ENCODE data around the gene PRDM5.

DNA sequence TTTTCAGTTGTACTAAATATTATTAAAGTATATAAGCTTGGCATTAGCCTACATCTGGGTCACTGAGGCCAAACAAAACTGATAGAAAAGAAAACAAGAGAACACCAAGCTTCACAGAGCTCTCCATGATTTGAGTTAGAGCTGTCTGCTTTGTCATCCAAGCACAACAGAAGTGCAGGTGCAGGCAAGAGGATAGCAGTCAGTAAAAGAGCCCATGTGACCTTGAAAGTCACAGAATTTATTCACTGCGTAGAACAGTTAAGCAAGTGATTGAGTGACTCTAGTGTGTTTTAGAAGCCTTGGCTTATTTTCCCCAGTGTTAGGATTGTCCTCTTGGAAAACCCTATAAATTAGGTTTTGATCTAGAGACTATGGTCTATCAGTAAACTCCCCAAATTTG is 49.4 kb upstream of the PRDM5 start:
- no peak for TF ChIP-seq POLR2AphosphoS5 (IDR thresholded peaks at IDR 0.05; ENCODE audit: low read depth, low read length)
- no peak for TF ChIP-seq ZNF75D (CRISPR knock-in tag; IDR thresholded peaks at IDR 0.05; ENCODE audit: borderline replicate concordance)
- TF ChIP-seq ZNF460 (CRISPR knock-in tag; IDR thresholded peaks at IDR 0.05; ENCODE audit: borderline replicate concordance): no peak
- TF ChIP-seq GATAD2A (CRISPR knock-in tag; IDR thresholded peaks at IDR 0.05): no peak
- no peak for TF ChIP-seq SMC3 (IDR thresholded peaks at IDR 0.05; ENCODE audit: low read length)
- no peak for TF ChIP-seq CBX2 (IDR thresholded peaks at IDR 0.05; ENCODE audit: low read depth, low read length)
- TF ChIP-seq CBX2 (CRISPR knock-in tag; IDR thresholded peaks at IDR 0.05; ENCODE audit: low read depth): no peak
- TF ChIP-seq FOXJ3 (CRISPR knock-in tag; IDR thresholded peaks at IDR 0.05; ENCODE audit: borderline replicate concordance): no peak
- TF ChIP-seq, protein P1, sequence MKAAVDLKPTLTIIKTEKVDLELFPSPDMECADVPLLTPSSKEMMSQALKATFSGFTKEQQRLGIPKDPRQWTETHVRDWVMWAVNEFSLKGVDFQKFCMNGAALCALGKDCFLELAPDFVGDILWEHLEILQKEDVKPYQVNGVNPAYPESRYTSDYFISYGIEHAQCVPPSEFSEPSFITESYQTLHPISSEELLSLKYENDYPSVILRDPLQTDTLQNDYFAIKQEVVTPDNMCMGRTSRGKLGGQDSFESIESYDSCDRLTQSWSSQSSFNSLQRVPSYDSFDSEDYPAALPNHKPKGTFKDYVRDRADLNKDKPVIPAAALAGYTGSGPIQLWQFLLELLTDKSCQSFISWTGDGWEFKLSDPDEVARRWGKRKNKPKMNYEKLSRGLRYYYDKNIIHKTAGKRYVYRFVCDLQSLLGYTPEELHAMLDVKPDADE (CRISPR knock-in tag; IDR thresholded peaks at IDR 0.05): no peak
- TF ChIP-seq ZNF784 (CRISPR knock-in tag; IDR thresholded peaks at IDR 0.05; ENCODE audit: borderline replicate concordance): no peak
- TF ChIP-seq ZNF720 (CRISPR knock-in tag; IDR thresholded peaks at IDR 0.05): no peak
